Measurements from ENCODE around the gene CEP76.
"Not testable (repeated sequence)": the region's sequence is repeated elsewhere in the genome, so short reads cannot be mapped to it uniquely, and the experiment has no call there.

Gene CEP76

GRCh38 chr18:12645254-12645653, 57.3 kb downstream of the CEP76 start:
- no peak for DNase-seq (ENCODE audit: low read depth in 2 of 2)

- DNase-seq (ENCODE audit: low read depth in 2 of 2): not testable (repeated sequence)
Measured at GRCh38 chr18:12643756-12644155, 58.8 kb downstream of the CEP76 start.

- no peak for DNase-seq (ENCODE audit: low read depth in 2 of 2)
Measured at GRCh38 chr18:12640881-12641200, 61.7 kb downstream of the CEP76 start.

GRCh38 chr18:12639990-12640880, 62.3 kb downstream of the CEP76 start:
- no peak for DNase-seq (ENCODE audit: low read depth in 2 of 2)

GRCh38 chr18:12638644-12639124, 63.8 kb downstream of the CEP76 start:
- DNase-seq (ENCODE audit: low read depth in 2 of 2): no peak

- no peak for DNase-seq (ENCODE audit: low read depth in 2 of 2)
Measured at GRCh38 chr18:12637901-12638643, 64.5 kb downstream of the CEP76 start.

- DNase-seq (ENCODE audit: low read depth in 2 of 2): no peak
Measured at GRCh38 chr18:12637393-12637792, 65.1 kb downstream of the CEP76 start.

GRCh38 chr18:12631831-12632477, 70.6 kb downstream of the CEP76 start:
- no peak for DNase-seq (ENCODE audit: low read depth in 2 of 2)

GRCh38 chr18:12630136-12630535, 72.4 kb downstream of the CEP76 start:
- DNase-seq (ENCODE audit: low read depth in 2 of 2): no peak

- DNase-seq (ENCODE audit: low read depth in 2 of 2): no peak
Measured at GRCh38 chr18:12628706-12629702, 73.5 kb downstream of the CEP76 start.

- not testable (repeated sequence) for DNase-seq (ENCODE audit: low read depth in 2 of 2)
Measured at GRCh38 chr18:12627199-12627598, 75.3 kb downstream of the CEP76 start.

GRCh38 chr18:12625241-12625640, 77.3 kb downstream of the CEP76 start:
- no peak for DNase-seq (ENCODE audit: low read depth in 2 of 2)
